Transverse colon (tissue), 4 donors: ENCODE data around the gene SULF2. TPM values are rescaled to one million over a fixed set of nuclear protein-coding genes. Genes with fewer than 3 reads are reported as not detected.
A peak's percentile ranks its signal among the peaks of the same experiment; 100 is the strongest.

Experiments
- DNase-seq: peaks from one replicate; pipeline ENCODE4 v3.0.0-alpha.2; 2019
- H3K27ac ChIP-seq, 4 donors: fragments of 200-600 bp; sonication (generic); 2 replicates each; pipeline ENCODE4 v1.5.1; 2016 to 2018; ENCODE audit warnings: inconsistent platforms in 4 of 4
- H3K27me3 ChIP-seq: fragments of 200-600 bp; sonication (generic); 2 replicates; pipeline ENCODE4 v1.5.1; 2017; ENCODE audit warnings: inconsistent platforms
- H3K36me3 ChIP-seq, 4 donors: fragments of 200-600 bp; sonication (generic); 2 replicates each; pipeline ENCODE4 v1.5.1; 2017 to 2019; ENCODE audit warnings: inconsistent platforms in 4 of 4
- H3K4me1 ChIP-seq, 4 donors: fragments of 200-600 bp; sonication (generic); 2 replicates each; pipeline ENCODE4 v1.5.1; 2017 to 2020; ENCODE audit warnings: inconsistent platforms in 4 of 4
- H3K4me3 ChIP-seq, 4 donors: fragments of 200-600 bp; sonication (generic); 1 replicate in 1 of 4; 2 replicates in 3 of 4; pipeline versions ENCODE4 v1.5.1 to v1.6.1; 2017 to 2019; ENCODE audit warnings: inconsistent platforms in 4 of 4
- H3K9me3 ChIP-seq, 2 donors: fragments of 200-600 bp; sonication (generic); 2 replicates each; pipeline ENCODE4 v1.5.1; 2017 to 2019; ENCODE audit warnings: inconsistent platforms in 2 of 2
- EP300 ChIP-seq: sonication (generic); formaldehyde crosslinking; IDR thresholded peaks from one replicate; pipeline ENCODE4 v1.6.1; 2017; ENCODE audit warnings: antibody characterized with exemption, low read depth
- POLR2A ChIP-seq: fragments of 450-650 bp; IDR thresholded peaks from one replicate; pipeline ENCODE4 v1.6.1; 2016; ENCODE audit warnings: antibody characterized with exemption, mild to moderate bottlenecking, moderate library complexity
- POLR2AphosphoS5 ChIP-seq, 3 donors: sonication (generic); formaldehyde crosslinking; IDR thresholded peaks; one replicate each; pipeline ENCODE4 v1.6.1; 2016; ENCODE audit warnings: antibody characterized with exemption in 3 of 3
- WGBS, 2 donors: methylation state at CpG; one replicate each; pipeline ENCODE4 v1.1.5; 2018; ENCODE audit warnings: low coverage in 1 of 2; 5-methylcytosine and 5-hydroxymethylcytosine counted together
- in situ Hi-C, 4 donors: fragments of 200-750 bp; cut with MboI; loops; one replicate each; pipeline versions ENCODE4 v1.15.0 to v1.15.1; 2017; ENCODE audit warnings: low sequenced_read_pairs in 3 of 4, low pct_ligation_motif_present in 1 of 4, low pct_unique_long_range_greater_than_20kb in 1 of 4
- intact Hi-C: fragments of 100-400 bp; cut with DNase I; formaldehyde crosslinking; loops from one replicate; pipeline ENCODE4 v1.15.1; 2023; ENCODE audit warnings: low total_unique reads
- total RNA-seq, 4 donors: library from RNA; depleted of rRNA; stranded (reverse); fragments of >200 nt; gene quantifications; one replicate each; pipeline ENCODE4 v1.1.0, GENCODE V29; 2016
- TF ChIP-seq, protein P1 (sequence below), 5 experiments: fragments of 200-600 bp in 3 of 5; fragments of 450-650 bp in 2 of 5; sonication (generic) in 3 of 5; IDR thresholded peaks; 1 replicate in 2 of 5; 2 replicates in 3 of 5; pipeline ENCODE4 v1.5.1; 2016 to 2017; ENCODE audit warnings: antibody characterized with exemption in 5 of 5, inconsistent platforms in 3 of 5, mild to moderate bottlenecking in 2 of 5, moderate library complexity in 1 of 5

Gene SULF2
- total RNA-seq, 4 donors from 2014 or later: 103 to 257 (median 191) TPM

DNA sequence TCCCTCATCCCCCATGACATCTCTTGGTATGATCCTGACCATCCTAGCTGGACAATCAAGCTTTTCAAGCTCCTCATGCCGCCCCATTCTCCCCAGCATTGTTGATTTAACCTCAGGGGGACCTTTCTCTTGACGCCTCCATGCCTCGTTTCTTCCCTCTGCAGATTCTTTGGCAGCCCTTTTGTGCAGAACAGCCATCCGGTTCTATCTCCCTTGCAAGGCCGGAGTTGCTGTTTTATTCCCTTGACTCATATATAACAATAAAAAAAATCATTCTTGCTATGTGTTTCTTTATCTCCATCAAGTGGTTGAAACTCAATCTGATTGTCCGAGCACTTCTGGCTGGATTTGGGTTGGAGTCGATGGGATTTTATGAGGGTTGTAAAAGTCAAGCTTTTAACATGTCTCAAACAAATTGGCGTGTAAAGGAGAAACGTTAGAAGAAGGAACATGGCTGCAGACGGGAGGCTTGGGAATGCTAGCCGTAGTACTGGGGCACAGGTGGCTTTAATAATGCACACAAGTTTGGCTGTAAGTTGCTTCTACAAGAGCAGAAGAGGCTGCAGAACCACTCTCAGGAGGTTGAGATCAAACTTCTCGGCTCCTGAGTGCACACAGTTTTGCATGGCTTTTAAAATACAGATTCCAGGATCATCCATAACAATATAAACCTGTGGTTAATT, 3.9 kb upstream of the SULF2 start:
- TF ChIP-seq POLR2AphosphoS5 (IDR thresholded peaks at IDR 0.05): no peak
- TF ChIP-seq EP300: no peak
- TF ChIP-seq, protein P1, sequence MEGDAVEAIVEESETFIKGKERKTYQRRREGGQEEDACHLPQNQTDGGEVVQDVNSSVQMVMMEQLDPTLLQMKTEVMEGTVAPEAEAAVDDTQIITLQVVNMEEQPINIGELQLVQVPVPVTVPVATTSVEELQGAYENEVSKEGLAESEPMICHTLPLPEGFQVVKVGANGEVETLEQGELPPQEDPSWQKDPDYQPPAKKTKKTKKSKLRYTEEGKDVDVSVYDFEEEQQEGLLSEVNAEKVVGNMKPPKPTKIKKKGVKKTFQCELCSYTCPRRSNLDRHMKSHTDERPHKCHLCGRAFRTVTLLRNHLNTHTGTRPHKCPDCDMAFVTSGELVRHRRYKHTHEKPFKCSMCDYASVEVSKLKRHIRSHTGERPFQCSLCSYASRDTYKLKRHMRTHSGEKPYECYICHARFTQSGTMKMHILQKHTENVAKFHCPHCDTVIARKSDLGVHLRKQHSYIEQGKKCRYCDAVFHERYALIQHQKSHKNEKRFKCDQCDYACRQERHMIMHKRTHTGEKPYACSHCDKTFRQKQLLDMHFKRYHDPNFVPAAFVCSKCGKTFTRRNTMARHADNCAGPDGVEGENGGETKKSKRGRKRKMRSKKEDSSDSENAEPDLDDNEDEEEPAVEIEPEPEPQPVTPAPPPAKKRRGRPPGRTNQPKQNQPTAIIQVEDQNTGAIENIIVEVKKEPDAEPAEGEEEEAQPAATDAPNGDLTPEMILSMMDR (IDR thresholded peaks at IDR 0.05): no peak
- no peak for TF ChIP-seq POLR2A
- Histone ChIP-seq H3K4me1 (peaks cover 9 to 37% (median 19%) of the 10 kb centered on the region in 4 donors), H3K4me3 (no peak overlapping the region), H3K36me3 (no peaks in the 10 kb centered on the region), H3K9me3 (no peaks in the 10 kb centered on the region), H3K27me3 (no peaks in the 10 kb centered on the region), H3K27ac (peak overlapping the region in 1 of 4 donors; percentile 61)
- DNase-seq: no peak
- 37 to 47% methylated on average over 5 to 12 of the region's 12 CpGs for WGBS, 2 donors
- intact Hi-C loops: loop anchor here (10.0 kb wide), 1 partner anchor 114 kb away; no protein-coding TSS in a partner anchor
- in situ Hi-C loops: loop anchor here (10.0 kb wide), 2 partner anchors 826 to 836 kb away; no protein-coding TSS in a partner anchor

DNA sequence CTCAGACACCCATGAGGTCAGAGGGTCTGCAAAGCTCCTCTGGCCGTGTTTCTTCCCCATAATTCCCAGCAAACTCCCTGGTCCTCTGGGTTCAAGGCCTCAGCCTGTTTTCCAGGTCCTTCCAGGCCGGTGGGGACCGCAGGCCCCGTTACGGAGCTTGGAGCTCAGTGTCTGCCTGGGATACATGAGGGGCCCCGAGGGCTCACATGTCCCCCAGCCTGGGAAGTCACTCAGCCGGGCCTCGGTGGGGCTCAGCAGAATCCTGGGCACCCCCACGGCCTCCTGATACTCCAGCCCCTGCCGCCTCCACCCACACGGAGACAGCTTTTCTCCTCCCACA, 3.4 kb upstream of the SULF2 start:
- 83% methylated on average over 11 of the region's 11 CpGs; no CpG with 5 or more reads in 1 of the 2 donors for WGBS, 2 donors
- Histone ChIP-seq H3K27ac (peak overlapping the region in 1 of 4 donors; percentile 50), H3K9me3 (no peaks in the 10 kb centered on the region), H3K4me1 (peaks cover 14 to 42% (median 24%) of the 10 kb centered on the region in 4 donors), H3K27me3 (no peaks in the 10 kb centered on the region), H3K36me3 (no peaks in the 10 kb centered on the region), H3K4me3 (no peak overlapping the region)
- no peak for DNase-seq
- TF ChIP-seq, protein P1 (IDR thresholded peaks at IDR 0.05): no peak
- TF ChIP-seq POLR2AphosphoS5 (IDR thresholded peaks at IDR 0.05) (no peak), EP300 (no peak), POLR2A (no peak)
- in situ Hi-C loops (loop anchor here (10.0 kb wide), 2 partner anchors 826 to 836 kb away; no protein-coding TSS in a partner anchor), intact Hi-C loops (loop anchor here (10.0 kb wide), 1 partner anchor 114 kb away; no protein-coding TSS in a partner anchor)

DNA sequence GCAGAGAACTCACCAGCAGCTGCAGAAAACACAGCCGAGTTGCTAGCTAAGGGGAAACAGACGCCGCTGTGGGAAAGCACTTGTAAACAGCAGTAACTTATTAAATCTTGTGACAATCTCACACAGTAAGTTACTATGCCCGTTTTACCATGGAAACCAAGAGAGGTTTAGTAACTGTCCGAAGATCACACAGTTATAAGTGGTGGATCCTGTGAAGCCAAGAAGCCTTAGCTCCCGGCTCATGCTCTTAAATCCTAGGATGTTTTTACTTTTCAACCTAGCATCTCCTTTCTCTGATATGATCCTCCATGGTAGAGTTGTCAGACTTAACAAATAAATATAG, 1.5 kb upstream of the SULF2 start:
- H3K27me3 ChIP-seq: no peaks in the 10 kb centered on the region
- peak overlapping the region in 3 of 4 donors; percentile 62 to 75 (median 63) for H3K4me3 ChIP-seq
- H3K4me1 ChIP-seq: peaks cover 12 to 39% (median 20%) of the 10 kb centered on the region in 4 donors
- DNase-seq: no peak
- intact Hi-C loops (loop anchor here (2.0 to 10.0 kb wide), 2 partner anchors 112 to 834 kb away; no protein-coding TSS in a partner anchor), in situ Hi-C loops (loop anchor here (10.0 kb wide), 2 partner anchors 828 to 838 kb away; no protein-coding TSS in a partner anchor)
- peak overlapping the region; percentile 86 to 90 (median 88) for H3K27ac ChIP-seq
- no peaks in the 10 kb centered on the region for H3K9me3 ChIP-seq
- 16% methylated on average over 6 of the region's 6 CpGs; no CpG with 5 or more reads in 1 of the 2 donors for WGBS, 2 donors
- H3K36me3 ChIP-seq: no peaks in the 10 kb centered on the region
- TF ChIP-seq POLR2A: no peak
- no peak for TF ChIP-seq POLR2AphosphoS5 (IDR thresholded peaks at IDR 0.05)

DNA sequence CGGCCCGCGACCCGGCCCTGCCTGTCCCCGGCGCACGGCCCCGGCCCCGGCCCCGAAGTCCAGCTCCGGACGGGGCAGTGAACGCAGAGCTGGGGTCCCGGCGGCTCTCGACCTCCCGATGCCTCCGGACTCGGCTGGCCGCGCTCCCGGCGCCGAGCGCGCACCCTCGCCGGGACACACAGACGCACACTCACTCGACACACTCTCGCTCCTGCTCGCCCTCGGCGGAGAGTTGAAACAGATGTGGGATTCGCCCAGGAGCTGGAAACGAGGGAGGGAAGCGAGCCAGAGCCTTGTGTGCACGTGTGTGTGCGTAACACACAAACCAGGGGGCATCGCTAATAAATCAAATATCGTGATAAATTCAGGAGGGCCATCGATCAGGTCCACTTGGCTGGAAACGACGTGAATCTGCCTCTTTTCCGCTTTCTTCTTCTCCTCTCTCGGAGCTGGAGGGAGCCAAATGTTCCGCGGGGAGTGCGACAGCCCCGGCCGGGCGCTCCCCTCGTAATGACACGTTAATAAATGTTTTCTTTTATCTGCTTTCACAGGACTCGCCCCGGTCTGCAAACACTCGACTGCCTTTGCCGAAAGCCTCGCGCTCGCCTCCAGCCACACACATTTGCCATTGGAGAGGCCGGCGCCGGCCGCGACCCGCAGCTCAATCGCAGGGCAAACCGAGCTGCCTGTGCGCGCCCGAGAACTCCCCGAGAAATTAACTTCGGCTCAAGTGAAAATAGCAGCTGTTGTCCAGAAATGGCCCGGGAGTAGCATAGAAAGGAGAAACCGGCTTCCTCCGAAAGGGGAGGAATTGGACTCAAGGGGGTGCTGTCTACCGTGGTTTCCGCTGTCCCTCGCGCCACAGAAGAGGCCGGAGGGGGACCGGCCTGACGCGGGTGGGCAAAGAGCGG, 828 bp upstream of the SULF2 start:
- Histone ChIP-seq H3K4me3 (peak overlapping the region; percentile 28 to 75 (median 62)), H3K4me1 (peaks cover 6 to 35% (median 18%) of the 10 kb centered on the region in 4 donors), H3K9me3 (no peaks in the 10 kb centered on the region), H3K27ac (peak overlapping the region; percentile 86 to 90 (median 88)), H3K36me3 (no peaks in the 10 kb centered on the region), H3K27me3 (no peaks in the 10 kb centered on the region)
- in situ Hi-C loops: loop anchor here (10.0 kb wide), 2 partner anchors 829 to 839 kb away; no protein-coding TSS in a partner anchor
- TF ChIP-seq EP300 (no peak), POLR2A (peak; percentile 63), POLR2AphosphoS5 (IDR thresholded peaks at IDR 0.05) (peak; percentile 7 to 67 (median 30))
- TF ChIP-seq, protein P1 (IDR thresholded peaks at IDR 0.05): peak; percentile 53 to 78 (median 65)
- intact Hi-C loops: loop anchor here (2.0 to 10.0 kb wide), 2 partner anchors 111 to 835 kb away; no protein-coding TSS in a partner anchor
- peak; percentile 69 for DNase-seq
- 2 to 4% methylated on average over 10 to 60 of the region's 86 CpGs for WGBS, 2 donors
